ENCODE measurements around the gene KRT79.

KRT79 gene

GRCh38 chr12:52791271-52792184 lies 42.6 kb downstream of the KRT79 start:
- DNase-seq (ENCODE audit: low read depth in 3 of 3) = no peak

GRCh38 chr12:52790427-52791270 lies 43.5 kb downstream of the KRT79 start:
- DNase-seq (ENCODE audit: low read depth in 3 of 3) = no peak

GRCh38 chr12:52789637-52790426 lies 44.3 kb downstream of the KRT79 start:
- DNase-seq (ENCODE audit: low read depth in 3 of 3) = no peak

GRCh38 chr12:52788876-52789636 lies 45.1 kb downstream of the KRT79 start:
- DNase-seq (ENCODE audit: low read depth in 3 of 3) = no peak

- no peak for DNase-seq (ENCODE audit: low read depth in 3 of 3)
Observed at GRCh38 chr12:52788192-52788875, 45.8 kb downstream of the KRT79 start.

GRCh38 chr12:52787324-52788191 lies 46.6 kb downstream of the KRT79 start:
- DNase-seq (ENCODE audit: low read depth in 3 of 3) = no peak

- DNase-seq (ENCODE audit: low read depth in 3 of 3) = no peak
Observed at GRCh38 chr12:52784909-52785308, 49.2 kb downstream of the KRT79 start.

- no peak for DNase-seq (ENCODE audit: low read depth in 3 of 3)
Observed at GRCh38 chr12:52783563-52784316, 50.4 kb downstream of the KRT79 start.

GRCh38 chr12:52782502-52782901 lies 51.6 kb downstream of the KRT79 start:
- DNase-seq (ENCODE audit: low read depth in 3 of 3) = no peak

GRCh38 chr12:52781399-52782082 lies 52.6 kb downstream of the KRT79 start:
- DNase-seq (ENCODE audit: low read depth in 3 of 3) = no peak

- no peak for DNase-seq (ENCODE audit: low read depth in 3 of 3)
Observed at GRCh38 chr12:52779914-52780313, 54.2 kb downstream of the KRT79 start.

- no peak for DNase-seq (ENCODE audit: low read depth in 3 of 3)
Observed at GRCh38 chr12:52778833-52779232, 55.3 kb downstream of the KRT79 start.

- DNase-seq (ENCODE audit: low read depth in 3 of 3) = no peak
Observed at GRCh38 chr12:52777566-52777965, 56.5 kb downstream of the KRT79 start.

- DNase-seq (ENCODE audit: low read depth in 3 of 3) = no peak
Observed at GRCh38 chr12:52776913-52777395, 57.2 kb downstream of the KRT79 start, which contains the start of gene KRT76. KRT76 (minus strand) TSS chr12:52777345; CDS start chr12:52777291, 54 bp downstream.

- no peak for DNase-seq (ENCODE audit: low read depth in 3 of 3)
Observed at GRCh38 chr12:52776435-52776834, 57.7 kb downstream of the KRT79 start.

- DNase-seq (ENCODE audit: low read depth in 3 of 3) = no peak
Observed at GRCh38 chr12:52774629-52775250, 59.4 kb downstream of the KRT79 start.

GRCh38 chr12:52772772-52773171 lies 61.3 kb downstream of the KRT79 start:
- no peak for DNase-seq (ENCODE audit: low read depth in 3 of 3)
